NCI-H82 treated with DMSO at 0.1 percent for 48 hours (cell line): ENCODE results near the gene RSL24D1.

ENCODE experiments used
- DNase-seq: peaks from one replicate; lab custom pipeline; 2025; ENCODE audit not compliant: unreplicated experiment; lab: John Stamatoyannopoulos, UW

Gene RSL24D1

DNA sequence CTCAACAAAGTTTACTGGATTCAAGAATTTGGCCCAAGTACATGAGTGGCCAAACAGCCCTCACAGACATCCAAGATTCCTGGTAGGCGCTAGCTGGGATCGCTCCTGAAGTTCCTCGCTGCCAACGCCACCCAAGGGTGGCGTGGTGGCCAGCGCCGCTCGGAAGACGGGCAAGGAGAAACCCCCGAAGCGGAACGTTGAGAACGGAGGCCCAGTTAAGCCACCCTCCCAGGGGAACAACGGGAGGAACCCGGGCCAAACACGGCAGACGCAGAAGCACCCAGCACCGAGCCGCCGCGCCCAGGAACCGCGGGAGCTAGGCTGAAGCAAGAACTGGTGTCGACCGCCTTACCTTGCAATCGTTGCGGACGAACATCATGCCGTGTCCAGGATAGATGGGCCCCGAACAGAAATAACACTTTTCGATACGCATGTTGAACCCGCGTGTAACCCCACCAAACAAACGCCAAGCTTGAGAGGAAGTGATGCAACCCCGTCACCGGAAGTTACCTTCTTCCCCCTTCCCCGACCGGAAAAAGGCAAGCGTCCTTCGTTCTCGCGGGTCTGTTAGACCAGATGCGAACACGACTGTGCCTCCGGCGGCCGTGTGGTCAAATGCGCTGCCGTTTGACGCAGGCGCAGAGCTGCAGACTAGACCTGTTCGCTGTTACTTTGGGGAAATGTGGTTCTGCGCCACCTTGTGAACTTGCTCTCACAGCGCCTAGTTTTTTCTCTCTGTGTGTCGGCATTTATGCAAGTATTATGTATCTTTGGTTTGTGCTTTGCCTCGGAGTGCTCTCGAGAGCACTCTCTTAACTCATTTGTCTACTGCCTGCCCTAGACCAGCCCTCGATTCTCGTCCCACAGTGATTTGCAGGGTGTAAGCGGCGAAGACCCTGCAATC, at the start of gene RSL24D1:
Gene RSL24D1 (minus strand): TSS at position 484 of the 904 bp plus-strand sequence. CDS start 51 bp downstream, at position 433.
- peak; percentile 90 for DNase-seq

DNA sequence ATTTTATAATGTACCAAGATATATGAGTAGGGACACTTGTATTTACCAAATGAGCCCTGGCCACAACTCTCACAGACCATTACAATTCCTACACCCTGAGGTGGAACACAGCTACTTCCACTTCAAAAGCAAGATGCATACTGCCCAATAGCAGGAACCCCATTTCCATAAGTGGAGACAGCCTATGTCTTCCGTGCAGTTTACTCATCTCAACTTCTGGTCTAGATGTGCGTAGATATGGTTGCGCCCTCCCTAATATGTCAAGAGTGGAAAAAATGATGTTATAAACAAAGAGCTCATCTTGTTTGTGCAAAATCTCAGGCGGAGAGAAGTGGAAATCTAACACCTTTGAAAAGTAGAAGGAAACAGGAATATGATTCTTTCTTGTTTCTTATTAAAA, 48.3 kb upstream of the RSL24D1 start:
- DNase-seq, result no peak

DNA sequence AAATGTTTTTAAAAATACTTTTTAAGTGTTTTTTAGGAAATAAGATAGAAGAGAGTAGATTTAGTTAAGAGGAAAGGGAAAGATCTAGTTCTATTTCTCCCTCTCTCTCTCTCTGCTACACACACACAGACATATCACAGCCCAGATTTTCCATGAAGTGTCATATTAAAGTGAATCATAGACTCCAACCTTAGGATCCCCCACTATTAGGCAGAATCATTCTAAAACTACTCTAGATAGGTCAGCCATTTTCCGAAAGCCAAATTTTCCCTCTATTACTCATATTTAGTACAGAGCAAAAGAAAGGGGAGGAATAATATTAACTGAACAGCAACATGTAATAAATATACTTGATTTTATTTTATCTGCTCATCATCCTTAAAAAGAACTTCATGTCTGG, 45.1 kb upstream of the RSL24D1 start:
- DNase-seq, result no peak

DNA sequence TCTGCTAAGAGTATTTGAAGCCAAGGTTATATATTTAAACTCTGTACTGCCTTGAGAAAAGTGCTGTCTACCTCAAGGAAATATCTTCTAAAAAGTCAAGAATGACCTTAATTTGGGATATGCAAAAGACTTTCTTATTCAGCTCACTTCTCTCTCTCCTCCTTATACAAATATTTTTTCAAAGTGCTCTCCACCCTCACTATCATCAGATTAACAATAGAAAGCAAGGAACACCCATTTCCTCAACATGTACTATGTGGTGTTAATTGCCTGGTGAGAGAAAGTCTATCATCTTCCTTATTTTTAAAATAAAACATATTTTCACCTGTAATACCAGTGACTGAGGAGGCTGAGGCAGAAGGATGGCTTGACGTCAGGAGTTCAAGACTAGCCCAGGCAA, 44.4 kb upstream of the RSL24D1 start:
- no peak for DNase-seq

DNA sequence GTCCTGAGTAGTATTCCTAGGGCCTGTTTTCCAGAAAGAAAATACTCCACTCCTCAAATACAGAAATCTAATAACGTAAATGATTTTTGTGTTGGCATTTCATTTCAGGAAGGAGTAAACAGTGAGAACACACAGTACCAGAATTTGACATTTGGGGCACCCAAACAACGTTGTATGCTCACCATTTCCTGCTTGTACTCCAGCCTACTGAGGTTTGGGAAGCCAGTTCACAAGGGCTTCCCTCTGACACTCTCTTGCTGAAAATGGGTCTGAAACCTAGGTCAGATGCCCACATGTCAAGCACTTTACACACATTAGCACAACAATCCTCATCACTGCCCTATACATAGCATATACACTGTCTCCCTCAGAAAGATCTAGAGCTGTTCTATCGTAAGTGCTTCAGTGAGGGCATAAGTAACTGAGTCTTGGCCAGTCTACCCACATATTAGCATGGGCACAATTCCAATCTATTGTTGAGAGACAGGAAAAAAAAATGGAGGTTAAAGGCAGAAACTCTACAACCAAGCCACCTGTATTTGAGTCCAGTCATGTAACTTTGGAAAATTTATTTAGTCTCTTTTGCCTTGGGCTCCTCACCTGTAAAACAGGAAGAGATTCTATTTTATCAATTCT, 43.5 kb upstream of the RSL24D1 start:
- no peak for DNase-seq

DNA sequence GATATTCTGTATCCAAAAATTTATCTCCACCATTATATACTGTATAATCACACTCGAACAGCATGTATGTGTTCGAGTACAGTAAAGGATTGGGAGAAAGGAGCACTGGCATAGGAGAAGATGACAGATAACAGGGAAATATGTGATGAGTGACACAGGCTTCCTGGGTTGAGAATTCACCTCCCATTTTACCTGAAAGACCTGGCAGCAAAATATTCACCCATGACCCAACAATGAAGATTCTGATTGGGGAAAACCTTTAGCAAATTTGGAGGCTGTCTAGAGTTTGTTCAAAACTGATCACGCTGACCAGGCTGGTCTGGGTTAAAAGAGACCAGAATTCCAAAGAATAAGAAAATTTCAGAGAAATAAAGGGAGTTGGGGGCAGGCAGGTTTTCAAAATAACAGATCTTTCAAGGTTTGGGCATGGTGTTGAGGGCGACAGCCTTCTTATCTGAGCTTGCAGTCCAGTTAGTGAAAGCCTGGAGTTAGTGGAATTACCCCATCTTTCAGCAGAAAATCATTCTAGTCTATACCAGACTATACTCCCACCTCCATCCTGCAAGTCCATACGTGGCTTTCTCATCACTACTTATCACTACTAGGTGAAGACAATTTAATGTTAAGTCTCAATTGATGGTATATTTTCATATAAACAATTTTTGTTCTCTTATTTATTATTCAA, 42.8 kb upstream of the RSL24D1 start:
- no peak for DNase-seq

DNA sequence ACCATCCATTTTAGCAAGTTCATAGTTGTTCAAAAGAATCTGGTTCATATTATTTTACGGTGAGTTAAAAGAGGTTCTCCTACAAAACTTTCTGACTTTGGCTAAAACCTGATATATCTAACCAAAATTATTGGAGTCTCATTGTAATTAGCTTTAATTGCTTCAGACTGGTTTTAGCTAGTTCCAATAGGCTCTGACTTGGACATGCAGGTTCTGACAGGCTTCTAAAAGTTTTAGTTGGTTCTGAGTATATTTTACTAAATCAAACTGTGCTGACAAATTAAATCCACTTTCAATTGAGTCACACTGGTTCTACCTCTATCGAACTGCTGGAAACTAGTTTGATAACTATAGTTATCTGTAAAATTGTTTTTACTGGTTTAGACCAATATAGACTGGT, 42.1 kb upstream of the RSL24D1 start:
- no peak for DNase-seq

DNA sequence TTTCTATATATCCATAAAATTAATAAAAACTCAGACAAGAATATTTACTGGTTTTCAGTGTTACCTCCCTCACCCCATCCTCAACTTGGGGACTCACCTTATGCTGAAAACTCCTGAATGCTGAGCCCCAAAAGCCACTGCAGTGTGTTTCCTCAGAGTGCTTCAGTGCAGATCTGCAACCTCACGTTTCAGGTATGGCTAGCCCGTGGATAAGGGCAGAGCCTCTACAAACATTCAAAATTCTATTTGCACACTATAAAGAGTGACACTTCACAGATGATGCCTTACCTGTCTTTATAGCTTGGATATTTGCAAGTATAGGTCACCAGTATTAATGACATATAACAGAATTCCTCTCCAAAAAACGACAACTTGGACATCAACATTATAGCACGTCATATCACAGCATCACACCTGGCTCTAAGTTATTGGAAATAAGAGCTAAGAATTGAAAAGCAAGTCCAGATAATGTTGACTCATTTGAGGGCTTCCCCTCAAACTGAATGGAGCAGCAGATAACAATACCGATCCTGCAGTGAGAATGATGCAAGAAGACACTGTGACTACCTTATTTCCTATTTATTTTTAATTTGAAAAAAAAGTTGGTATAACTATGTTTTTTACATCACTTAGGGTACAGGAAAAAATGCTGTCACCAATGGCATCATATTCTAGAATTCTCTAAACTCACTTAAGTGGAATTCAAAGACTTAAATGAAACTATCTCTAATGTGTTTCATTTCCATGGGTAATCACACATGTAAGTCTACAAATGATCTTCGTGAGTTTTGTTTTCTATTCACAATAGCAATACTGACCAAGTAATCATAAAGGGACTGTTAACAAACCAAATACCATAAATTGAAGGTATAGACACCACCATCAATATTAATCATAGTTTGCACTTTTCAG, 40.7 kb upstream of the RSL24D1 start:
- no peak for DNase-seq

DNA sequence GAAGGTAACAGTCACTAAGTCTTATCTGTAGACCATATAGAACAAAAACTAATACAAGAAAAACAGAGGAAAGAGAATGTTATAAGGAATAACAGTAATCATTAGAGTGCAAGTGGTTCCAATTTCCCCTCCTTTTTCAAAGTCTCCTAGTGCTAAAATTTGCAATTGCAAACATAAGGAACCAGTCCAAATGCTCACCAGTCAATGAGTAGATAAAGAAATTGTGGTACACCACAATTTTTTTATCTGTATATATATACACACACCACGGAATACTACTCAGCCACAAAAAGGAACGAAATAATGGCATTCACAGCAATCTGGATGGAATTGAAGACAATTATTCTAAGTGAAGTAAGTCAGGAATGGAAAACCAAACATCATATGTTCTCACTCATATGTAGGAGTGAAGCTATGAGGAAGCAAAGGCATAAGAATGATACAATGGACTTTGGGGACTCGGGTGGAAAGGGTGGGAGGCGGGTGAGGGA, 38.9 kb upstream of the RSL24D1 start:
- no peak for DNase-seq

DNA sequence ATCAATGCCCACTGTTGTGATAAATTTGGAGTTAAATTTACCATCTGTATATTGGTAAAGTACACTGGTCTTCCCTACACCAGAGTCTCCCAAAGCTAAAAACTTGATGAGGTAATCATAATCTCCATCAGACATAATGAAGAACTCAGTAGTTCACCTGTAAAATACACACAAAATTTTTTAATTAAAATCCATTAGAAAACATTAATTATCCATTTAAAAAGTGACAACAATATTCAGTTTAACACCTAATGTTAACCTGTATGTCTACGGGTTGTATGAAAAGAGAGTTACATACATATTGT, 38.0 kb upstream of the RSL24D1 start:
- DNase-seq, result no peak

DNA sequence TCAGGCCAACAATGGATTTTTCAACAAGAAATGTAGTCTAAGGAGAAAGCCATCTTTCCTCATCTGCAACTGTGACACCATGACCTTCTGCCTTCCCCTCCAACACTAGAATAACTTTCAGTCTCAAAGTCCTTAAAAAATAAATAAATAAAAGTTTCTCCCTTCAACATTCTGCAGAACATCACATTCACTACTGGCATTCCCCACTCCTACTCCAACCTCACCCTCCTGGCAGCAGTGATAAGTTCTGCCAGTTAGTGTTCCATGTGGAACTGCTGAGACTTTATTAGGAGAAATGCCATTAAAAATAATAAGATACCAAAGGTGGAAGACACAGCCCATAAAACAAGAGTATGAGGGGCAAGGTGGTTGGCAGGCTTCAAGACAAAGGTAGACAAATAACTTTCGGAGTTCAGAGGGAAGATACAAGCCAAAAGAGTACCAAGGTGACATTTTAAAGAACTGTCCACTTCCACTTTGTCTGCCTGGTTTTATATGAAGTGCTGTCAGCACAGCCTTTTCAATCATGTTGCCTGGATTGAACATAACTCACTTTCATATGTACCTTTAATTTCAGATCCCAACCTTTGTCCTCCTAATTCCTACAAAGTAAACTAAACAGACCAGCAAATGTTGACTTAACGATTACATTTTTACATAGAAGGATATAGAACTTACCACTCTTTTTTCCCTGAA, 37.5 kb upstream of the RSL24D1 start:
- no peak for DNase-seq

DNA sequence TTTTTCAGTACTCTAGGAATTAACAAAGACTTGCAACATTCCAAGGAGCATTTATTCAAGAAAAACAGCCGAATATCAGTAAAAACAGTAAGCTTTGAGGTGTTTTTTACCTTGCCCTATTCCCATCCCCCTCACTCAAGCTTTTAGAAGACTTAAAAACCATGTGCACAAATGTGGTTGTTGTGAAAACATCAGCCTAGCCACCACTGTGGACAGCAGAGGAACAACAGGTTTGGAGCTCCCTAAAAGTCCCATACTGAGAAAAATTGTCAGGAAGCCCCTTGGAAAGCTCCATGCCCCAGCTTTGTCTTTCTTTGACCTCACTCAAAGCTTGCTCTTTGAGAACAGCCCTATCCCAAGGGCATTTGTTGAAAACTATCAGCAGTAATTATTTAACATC, 34.7 kb upstream of the RSL24D1 start:
- no peak for DNase-seq

DNA sequence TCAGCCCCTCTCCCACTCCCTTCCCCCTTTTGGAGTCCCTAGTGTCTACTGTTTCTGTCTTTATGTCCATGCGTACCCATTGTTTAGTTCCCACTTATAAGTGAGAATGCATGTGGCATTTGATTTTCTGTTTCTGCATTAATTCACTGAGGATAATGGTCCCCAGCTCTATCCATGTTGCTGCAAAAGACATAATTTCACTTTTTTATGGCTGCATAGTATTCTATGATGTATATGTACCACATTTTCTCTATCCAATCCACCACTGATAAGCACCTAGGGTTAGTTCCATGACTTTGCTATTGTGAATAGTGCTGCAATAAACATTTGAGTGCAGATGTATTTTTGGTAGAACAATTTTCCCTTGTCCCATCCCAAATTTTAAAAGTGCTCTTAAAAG, 34.2 kb upstream of the RSL24D1 start:
- no peak for DNase-seq

DNA sequence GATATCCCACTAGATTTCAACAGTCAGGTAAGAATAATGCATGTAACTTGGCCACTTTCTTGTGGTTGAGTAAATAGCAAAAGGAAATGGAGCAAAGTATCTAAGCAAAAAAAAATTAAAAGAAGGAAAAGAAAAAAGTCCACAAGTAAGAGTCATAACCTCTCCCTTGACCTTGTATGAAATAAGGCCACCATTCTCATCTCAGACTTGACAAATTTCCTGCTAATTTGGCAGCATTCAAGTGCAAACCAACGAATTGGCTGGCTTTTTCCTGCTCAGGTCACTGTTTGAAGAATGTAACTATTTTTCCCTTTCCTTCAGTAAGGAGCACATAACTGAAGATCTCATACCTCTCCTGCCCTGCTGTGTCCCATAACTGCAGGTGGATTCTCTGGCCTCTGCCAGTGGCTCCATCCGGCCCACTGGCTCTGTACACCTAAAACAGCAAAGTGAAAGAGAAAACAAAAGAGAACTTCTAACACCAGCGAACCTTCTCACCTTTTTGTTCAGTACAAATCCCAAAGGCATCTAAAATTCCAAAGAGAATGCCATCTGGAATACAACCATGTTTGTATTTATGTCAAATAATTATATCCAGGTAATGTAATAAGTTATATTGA, 33.4 kb upstream of the RSL24D1 start:
- no peak for DNase-seq

DNA sequence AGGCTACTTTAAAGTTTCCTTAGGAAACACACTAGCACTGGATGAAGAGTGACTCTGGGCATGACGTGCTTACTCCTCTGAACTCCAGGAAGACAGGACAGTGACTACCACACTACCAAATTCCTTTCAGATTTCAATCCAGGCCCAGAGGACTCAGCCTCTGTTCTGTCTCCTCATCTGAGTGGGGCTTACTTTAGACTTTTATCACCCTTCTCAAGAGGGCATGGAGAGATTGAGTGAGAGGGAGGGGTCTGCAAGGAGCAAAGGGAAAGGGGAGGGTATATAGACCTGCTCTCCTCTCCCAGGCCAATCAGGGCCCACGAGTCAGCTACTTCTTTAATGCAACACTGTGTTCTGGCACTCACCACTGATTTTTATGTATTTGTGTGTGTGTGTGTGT, 29.4 kb upstream of the RSL24D1 start:
- DNase-seq, result no peak

DNA sequence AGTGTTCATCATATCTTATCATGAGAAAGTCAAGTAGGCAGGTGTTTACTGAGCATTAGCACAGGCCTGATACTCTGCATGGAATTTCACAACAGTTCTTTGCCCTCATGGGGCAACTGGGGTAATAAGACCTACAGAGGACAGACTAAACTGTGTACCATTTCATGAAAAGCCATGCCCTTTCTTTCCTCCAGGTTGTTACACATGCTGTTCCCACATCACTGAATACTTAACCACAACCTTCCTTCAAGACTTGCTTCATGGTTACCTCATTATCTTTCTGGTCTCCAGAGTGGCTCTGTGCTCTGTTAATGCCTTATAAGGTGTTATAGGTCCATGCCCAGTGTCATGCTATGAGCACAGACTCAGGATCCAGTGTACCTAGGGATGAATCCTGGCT, 28.2 kb upstream of the RSL24D1 start:
- DNase-seq, result no peak

DNA sequence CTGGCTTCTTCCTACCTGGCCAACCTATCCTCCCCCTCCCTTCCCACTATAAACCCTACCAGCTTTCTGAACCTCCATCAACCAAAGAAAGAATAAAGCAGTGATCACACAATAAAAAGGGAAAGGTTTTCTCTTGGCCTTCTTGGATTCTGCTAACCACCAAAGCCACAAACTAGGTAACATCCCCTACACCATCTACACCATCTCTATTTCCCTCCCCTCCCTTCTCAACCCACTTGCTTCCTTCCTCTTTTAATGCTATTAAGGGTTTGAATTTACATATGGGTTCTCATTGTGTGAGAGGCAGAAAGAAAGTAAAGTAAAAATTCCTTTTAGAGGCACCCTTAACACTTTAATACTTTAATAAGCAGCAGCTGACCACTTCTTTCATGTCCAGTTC, 25.8 kb upstream of the RSL24D1 start:
- DNase-seq, result no peak

DNA sequence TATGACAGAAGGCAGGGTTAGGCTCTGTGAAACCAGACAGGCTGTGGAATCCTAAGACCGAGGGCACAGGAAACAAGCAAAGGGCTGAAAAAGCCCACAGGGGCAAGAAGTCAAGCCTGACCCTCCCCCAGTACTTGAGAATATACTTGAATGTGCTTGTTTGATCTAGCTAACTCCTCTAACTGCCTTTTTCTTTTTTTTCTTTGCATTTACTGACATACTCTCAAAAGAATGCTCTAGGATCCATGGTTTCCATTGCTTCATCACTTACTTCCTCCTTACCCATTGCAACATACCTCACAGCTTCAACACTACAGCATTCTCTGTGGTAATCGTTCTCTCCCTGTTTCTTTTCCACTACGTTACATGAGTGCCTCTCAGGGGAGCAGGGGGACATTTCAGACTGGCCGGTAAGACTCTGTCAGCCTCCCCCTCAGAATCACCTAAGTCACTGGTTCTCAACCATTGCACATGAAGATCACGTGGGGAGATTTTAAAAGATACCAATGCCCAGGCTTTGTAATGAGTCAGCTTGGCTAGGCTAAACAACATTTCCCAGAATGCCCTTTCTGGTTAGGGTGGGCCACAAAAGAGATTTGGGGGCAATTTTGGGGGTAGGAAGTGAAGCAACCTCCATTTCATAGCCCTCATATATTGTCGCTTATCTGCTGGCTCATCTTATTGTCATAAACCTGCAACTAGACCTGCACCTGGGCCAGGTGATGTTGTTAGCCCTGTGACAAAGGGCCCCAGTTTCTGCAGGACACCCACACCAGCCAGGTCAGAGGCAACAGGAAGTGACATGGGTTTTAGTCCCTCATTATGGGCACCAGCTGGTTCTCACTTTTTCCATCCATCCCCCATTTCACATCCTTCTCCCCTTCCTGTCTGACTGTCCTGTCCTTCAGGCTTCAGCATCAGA, 24.6 kb upstream of the RSL24D1 start:
- DNase-seq, result no peak

DNA sequence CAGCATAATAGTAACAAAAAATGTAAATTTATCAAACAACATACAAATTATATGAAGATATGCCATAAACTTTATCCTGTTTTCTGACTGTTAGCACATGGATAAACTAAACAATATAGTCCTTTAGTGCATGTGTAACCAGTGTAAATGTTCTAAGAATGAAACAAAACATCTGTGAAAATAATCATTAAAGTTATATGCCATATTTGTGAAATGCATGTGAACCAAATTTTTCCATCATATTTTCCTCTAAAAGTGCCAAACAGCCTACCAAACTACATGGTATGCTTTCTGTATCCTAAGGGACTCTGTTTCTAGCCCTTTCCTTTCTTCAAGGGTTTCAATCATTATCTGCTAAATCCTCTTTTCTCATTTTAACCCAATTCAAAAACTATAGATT, 23.9 kb upstream of the RSL24D1 start:
- DNase-seq, result no peak
